GM12891 (cell line): ENCODE results near the gene PPFIA2.

Experiments used
- POLR2A ChIP-seq: IDR thresholded peaks from 2 replicates; pipeline ENCODE4 v1.6.1; 2011; ENCODE audit warnings: low read depth, low read length, control low read depth
- POLR2AphosphoS5 ChIP-seq: IDR thresholded peaks from 2 replicates; pipeline ENCODE4 v1.6.1; 2011; ENCODE audit warnings: low read depth, low read length, control low read depth
- POU2F2 ChIP-seq: IDR thresholded peaks from 2 replicates; pipeline ENCODE4 v1.6.1; 2011; ENCODE audit warnings: low read depth, mild to moderate bottlenecking, control low read depth, low read length, moderate library complexity
- SPI1 ChIP-seq: IDR thresholded peaks from 2 replicates; pipeline ENCODE4 v1.6.1; 2011; ENCODE audit warnings: low read depth, low read length, control low read depth
- TAF1 ChIP-seq: IDR thresholded peaks from 2 replicates; pipeline ENCODE4 v1.6.1; 2011; ENCODE audit warnings: low read depth, low read length, control low read depth

DNA sequence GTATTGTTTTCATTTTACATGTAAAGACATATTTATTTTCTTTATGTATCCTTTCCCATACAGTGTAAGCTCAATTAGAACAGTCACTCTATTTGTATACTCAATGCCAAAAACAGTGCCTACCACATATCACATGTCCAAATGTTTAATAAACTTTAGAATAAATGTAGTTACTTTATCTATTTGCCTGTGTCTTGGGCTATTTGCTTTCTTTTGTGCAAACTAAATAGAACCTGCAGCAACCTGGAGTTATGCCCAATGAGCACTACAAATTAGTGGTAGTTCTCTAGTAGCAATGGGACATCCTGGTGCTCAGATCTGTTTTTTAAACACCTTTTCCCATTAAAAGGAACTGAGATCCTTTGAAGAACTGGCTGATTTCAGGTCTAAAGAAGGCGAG is 186.7 kb downstream of the PPFIA2 start:
- no peak for TF ChIP-seq POLR2AphosphoS5
- no peak for TF ChIP-seq POLR2A
- no peak for TF ChIP-seq TAF1
- TF ChIP-seq POU2F2, result no peak
- no peak for TF ChIP-seq SPI1
